ENCODE results near the gene CENPF. TPM values are rescaled to one million over a fixed set of nuclear protein-coding genes. Genes with fewer than 3 reads are reported as not detected.

CENPF gene
- total and polyA plus RNA-seq, 2 experiments from 2014 or later, result 123 to 376 TPM

DNA sequence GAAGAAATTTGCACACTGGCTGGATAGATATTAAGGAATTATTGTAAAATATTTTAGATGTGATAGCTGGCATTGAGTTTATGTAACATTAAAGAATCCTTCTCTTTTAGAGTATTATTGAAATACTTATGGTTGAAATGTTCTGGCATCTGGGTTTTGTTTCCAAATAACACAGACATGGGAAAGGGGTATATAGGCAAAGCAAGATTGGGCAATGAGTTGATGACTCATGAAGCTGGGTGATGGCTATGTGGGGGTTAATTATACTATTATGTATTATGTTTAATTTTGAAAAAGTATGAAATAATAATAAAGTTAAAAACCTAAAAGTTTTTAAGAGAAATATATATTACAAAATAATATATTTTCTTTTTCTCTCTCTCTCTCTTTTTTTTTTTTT lies 39.1 kb upstream of the CENPF start:
- Mint-ChIP-seq H3K4me1 (no peaks in the 10 kb centered on the region), H3K27ac (no peak overlapping the region)

More for the DNA sequence above, 39.1 kb upstream of the CENPF start:
- Histone ChIP-seq H3F3A (replicated peaks; ENCODE audit: low read depth) (no peaks in the 10 kb centered on the region), H3K4me1 (ENCODE audit: insufficient read depth) (no peaks in the 10 kb centered on the region), H4K20me1 (replicated peaks; ENCODE audit: insufficient read depth) (no peaks in the 10 kb centered on the region), H3K36me3 (ENCODE audit: insufficient read depth) (no peaks in the 10 kb centered on the region), H3K4me2 (no peak overlapping the region), H3K4me3 (no peak overlapping the region), H3K9me2 (ENCODE audit: insufficient read depth) (no peaks in the 10 kb centered on the region), H3K27ac (ENCODE audit: low read depth) (no peak overlapping the region), H3K79me2 (replicated peaks; ENCODE audit: insufficient read depth) (no peaks in the 10 kb centered on the region), H3K27me3 (ENCODE audit: insufficient read depth) (no peaks in the 10 kb centered on the region), H2AFZ (no peak overlapping the region)
- Mint-ChIP-seq H3K36me3 (ENCODE audit: low read depth) (no peaks in the 10 kb centered on the region), H3K9me3 (no peaks in the 10 kb centered on the region), H3K27me3 (ENCODE audit: insufficient read depth, low read depth, poor library complexity) (peaks cover 4% of the 10 kb centered on the region), H3K4me3 (no peak overlapping the region)
- ATAC-seq, result no peak
- DNase-seq (ENCODE audit: low spot score), result no peak
- no peak for TF ChIP-seq POLR2AphosphoS5 (IDR thresholded peaks at IDR 0.05; ENCODE audit: low read depth)
- TF ChIP-seq NANOG (IDR thresholded peaks at IDR 0.05; ENCODE audit: borderline replicate concordance), result no peak
- TF ChIP-seq ZNF331 (CRISPR knock-in tag; IDR thresholded peaks at IDR 0.05; ENCODE audit: low read depth), result no peak
- no peak for TF ChIP-seq ETS1 (IDR thresholded peaks at IDR 0.05)
- no peak for TF ChIP-seq REST (IDR thresholded peaks at IDR 0.05; ENCODE audit: unreplicated experiment)
- TF ChIP-seq ZNF462 (CRISPR knock-in tag; IDR thresholded peaks at IDR 0.05), result no peak

All from GM23338 (cell line).